HG03520 (cell line): ENCODE measurements around the gene ARHGEF12.
"Not testable (repeated sequence)": the region's sequence is repeated elsewhere in the genome, so short reads cannot be mapped to it uniquely, and the experiment has no call there.

Experiments
- ATAC-seq: cut with Tn5 transposase; IDR thresholded peaks from one replicate; pipeline ENCODE4 v1.9.1; 2021; ENCODE audit warnings: mild to moderate bottlenecking, moderate library complexity; ENCODE audit not compliant: unreplicated experiment

Gene ARHGEF12

DNA sequence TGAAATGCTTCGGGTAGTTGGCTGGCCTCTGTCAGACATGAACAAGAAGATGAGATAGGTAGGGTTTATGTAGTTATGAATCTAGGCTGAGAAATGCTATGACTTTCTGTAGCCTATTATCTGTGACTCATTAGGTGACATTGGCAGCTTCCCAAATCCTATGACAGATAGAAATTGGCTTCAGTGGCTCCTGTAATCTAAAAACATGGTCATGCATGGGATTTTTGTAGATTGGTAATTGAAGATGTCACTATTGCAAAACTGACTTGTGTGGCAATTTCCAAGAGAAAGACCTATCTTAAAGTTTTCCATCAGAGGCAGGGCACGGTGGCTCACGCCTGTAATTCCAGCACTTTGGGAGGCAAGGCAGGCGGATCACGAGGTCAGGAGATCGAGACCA is 145.9 kb downstream of the ARHGEF12 start:
- ATAC-seq: no peak

DNA sequence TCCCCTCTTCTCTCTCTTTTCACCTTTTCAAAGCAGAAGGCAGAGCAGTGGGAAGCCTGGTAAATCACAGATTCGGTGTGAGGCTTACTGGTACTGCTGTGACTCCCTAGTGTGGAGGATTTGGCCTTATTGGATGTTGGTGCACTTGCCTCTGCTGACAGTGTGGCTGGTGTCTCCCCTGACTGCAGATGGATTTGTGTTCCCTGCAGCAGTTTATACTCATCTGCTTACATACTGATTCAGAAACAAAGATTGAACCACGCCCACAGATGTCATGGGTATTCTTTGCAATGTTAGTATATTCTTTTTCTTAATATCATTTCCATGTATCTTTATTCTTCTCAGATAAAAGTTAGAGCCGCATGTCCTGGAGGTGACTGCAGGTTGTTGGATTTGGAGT is 148.5 kb downstream of the ARHGEF12 start:
- no peak for ATAC-seq

DNA sequence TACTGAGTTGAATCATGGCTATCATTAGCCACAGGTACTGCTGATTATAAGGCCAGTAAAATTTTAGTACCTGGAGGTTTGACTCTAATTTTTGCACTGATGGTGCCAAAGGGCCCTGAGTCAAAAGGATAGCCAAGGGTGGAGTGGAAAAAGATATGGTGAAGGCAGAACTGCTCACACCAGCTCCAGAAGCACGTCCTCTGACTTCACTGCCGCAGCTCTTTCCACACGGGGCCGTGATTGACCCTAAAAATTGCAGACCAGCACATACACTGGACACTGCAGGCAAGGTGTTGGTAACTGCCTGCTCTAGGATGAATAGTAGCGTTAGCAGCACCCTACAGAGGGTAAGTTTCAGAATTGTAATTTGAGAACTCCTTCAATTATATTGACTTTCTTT is 149.9 kb downstream of the ARHGEF12 start:
- ATAC-seq: no peak

DNA sequence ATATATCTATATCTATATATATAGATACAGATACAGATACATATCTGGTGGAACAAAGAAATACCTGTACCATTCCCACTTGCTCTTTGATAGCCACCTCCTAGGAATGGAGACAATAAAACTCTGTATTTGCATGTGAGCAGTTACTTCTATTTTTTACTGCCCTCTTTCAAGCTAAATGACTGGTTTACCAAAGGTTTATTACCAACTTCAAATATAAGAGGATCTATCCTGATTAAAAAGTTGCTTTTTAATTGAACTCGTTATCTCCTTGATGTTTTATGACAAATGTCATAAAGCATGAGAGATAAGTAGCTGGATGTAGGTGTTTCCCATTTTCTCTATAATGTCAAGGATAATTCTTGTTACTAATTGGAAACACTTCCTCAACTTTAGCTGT is 153.6 kb downstream of the ARHGEF12 start:
- ATAC-seq: no peak

DNA sequence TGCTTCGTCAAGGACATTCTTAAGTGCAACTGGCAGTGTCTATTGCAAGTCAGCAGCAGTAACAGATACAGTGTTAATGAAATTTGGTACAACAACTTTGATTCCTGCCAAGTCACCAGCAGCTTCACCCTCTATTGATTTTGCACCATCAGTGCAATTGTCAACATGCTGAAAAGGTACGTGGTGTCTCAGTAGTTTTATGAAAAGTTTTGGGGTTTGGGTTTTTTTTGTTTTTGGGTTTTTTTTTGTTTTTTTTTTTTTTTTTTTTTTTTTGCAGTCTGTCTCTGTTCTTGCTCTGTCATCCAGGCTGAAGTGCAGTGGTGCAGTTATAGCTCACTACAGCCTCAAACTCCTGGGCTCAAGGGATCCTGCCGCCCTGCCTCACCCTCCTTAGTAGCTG is 156.3 kb downstream of the ARHGEF12 start:
- ATAC-seq: no peak

DNA sequence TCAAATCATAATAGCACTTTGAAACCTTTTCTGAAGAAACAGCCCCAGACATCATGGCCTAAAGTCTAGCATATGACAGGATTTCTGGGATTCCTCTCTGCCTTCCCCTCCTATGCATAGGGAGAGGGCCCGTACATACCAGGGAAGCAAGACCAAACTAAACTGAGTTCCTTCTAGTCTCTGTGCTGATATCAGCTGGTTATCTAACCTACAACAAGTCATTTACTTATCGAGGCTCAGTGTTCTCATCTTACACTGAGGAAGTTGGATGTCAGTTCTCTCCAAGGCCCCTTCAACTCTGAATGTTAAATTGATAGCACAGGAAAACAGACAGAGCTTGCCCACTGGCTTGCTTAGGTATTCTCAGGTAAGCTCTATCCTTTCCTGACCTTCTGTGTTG is 158.4 kb downstream of the ARHGEF12 start:
- ATAC-seq: no peak

GRCh38 chr11:120499088-120499487 is 162.9 kb downstream of the ARHGEF12 start:
- no peak for ATAC-seq

DNA sequence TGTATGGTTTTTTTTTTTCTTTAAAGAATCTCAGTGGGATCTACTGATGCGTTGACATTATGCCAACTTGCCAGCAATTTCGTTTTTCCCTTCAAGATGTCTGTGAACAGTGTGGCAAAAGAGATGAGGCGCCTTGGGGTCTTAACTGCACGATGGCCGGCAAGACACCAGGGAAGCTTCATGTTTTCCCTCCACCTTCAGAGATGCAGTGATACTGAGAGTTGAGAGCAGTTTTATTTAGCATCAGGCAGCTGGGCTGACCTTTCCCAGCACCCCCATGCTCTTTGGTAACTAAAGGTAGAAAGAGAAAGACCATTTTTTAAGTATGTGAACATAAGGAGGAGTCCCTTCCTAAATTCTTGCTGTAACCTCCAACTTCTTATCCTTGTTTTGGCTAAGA is 163.6 kb downstream of the ARHGEF12 start:
- ATAC-seq: no peak

DNA sequence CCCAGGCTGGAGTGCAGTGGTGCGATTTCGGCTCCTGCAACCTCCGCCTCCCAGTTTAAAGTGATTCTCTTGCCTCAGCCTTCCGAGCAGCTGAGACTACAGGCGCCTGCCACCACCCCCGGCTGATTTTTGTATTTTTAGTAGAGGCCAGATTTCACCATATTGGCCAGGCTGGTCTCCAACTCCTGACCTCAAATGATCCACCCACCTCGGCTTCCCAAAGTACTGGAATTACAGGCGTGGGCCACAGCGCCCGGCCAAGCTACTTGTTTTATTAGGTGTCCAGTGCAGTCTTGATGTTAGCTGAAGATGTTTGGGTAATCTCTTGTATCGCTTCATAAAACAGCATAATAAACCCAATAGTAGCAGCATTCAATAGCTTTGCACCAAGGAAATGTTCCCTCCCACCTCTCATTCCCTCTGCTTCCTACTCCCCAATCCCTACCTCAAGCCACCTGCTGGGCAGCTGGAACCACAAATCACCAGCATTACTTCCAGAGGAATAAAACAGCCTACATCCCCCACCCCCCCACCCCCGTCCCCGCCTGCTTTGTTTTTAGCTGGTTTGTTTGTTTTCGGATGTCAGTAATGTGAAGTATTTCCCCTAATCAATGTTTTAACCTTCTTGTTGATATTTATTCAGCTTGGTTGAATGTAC is 164.3 kb downstream of the ARHGEF12 start:
- ATAC-seq: no peak

DNA sequence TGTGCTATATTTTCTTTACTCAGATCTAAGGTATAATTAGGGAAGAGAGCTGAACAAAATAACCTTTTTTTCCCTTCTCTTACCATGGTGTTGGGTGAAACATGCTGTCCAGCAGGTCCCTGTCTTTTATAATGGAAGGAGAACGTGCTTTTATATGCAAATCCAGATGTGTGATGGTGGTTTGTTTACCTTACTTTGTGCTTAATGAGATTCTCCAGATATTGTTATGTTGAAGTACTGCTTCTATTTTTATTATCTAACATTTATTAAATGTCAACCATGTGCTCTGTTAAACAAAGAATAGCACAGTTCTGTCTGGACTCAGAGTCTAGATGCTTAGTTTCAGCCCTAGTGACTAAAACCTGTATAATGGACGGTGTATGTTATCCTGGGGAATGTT is 165.2 kb downstream of the ARHGEF12 start:
- no peak for ATAC-seq

- no peak for ATAC-seq
These were observed 166.0 kb downstream of the ARHGEF12 start for GRCh38 chr11:120501976-120502755.

- ATAC-seq: not testable (repeated sequence)
These were observed 167.3 kb downstream of the ARHGEF12 start for GRCh38 chr11:120503529-120503928.

DNA sequence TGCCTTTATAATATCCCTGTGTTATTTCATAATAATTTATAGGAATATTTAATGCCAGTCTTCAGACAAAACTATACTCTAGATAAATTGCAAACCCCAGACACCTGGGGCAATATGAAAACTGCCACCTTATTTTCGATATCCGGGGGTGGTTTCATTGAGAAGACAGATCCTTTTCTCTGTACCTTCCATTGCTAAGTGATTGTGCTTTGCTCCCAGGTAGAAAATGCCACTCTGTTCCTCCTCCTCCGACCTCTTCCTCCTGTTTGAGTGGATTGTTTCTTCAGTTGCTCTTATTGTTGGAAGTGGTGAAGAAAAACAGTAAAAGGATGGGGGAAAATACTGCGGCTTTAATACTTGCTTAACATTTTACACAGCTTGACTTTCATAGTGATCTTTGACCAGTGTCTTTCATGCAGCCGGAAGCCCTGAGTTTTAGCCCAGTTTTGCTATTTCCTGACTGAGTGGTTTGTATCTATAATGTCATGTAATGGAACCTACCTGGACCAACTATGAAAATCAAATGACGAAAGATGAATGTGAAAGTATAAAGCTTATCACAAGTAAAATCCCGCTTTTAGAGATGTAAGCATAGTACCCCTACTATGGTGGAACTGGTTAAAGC is 169.7 kb downstream of the ARHGEF12 start:
- no peak for ATAC-seq

DNA sequence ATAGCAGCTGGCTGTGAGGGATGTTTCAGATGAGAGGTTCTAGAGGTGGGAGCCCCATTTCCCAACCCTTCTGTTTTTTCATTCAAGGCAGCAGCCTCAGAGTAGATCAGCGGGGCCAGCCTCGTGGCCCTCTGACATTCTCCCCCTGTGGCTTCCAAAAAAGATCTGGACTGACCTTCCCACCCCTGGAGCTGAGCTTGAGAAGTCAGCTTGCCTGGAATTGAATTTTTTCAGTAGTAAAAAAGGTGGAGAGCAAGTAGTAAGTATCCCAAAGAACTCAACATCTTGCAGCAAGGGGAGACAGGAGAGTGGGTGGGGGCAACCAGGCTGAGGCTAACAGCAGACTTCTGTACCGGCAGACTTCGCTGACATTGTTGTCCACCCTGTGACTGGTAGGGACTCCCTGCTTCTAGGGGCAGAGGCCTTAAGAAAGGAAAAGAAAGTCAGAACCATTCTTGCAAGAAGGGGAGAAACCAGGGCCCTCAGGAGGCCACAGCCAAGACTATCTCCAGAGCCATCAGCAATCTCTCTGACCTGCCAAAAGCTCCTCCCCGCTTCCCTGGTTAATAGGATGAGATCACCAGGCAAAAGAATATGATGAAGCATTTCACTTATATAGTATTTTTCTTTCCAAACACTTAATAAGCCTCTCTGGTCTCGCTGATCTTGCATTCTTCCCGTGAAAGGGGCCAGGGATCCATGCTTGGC is 173.3 kb downstream of the ARHGEF12 start:
- no peak for ATAC-seq

- ATAC-seq: no peak
These were observed 174.3 kb downstream of the ARHGEF12 start for GRCh38 chr11:120510406-120511115.

GRCh38 chr11:120511116-120511819 is 175.1 kb downstream of the ARHGEF12 start, which contains the start of gene GRIK4:
TSS of gene GRIK4 (plus strand) at chr11:120511748. CDS start at chr11:120660319, 148,571 bp downstream.
- ATAC-seq: peak; percentile 79

DNA sequence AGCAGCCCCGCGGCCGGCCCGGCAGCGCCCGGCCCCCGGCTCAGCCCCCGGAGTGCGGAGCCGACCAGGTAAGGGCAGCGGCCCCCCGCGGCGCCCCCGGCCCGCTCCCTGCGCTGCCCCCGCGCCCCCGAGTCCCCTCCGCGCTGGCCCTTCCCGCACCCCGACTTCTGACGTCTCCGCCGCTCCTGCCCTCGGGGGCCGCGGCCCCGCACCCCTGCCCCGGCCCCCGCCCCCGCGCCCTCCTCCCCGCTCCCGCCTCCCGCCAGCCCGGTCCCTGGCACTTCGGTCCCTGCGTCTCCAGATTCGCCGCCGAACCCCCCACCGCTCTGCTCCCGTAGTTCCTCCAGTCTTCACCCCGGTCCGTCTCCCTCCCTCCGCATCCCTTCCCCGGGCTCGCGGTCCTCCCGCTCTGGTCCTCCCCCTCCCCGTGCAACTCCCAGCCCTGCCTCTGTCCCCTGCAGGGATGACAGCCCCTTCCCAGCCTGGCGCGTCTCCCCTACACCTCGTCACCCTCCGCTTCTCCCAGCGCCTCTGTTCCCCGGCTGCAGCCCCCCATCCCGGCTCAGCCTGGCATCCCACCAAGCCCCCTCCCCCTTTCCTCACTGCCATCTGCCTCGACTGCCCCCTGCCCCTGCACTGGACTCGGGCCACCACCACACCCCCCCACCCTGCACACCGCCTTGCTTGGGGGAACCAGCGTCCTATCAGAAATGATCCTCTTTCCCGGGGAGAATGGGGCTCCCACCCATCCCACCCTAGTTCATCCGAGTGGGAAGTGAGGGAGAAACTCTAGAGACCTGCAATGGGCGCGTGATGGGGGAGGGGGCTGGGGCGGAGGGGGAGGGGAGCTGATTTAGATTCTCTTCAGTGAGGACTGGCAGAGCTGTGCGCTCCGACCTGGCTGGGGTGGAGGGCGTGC is 175.9 kb downstream of the ARHGEF12 start:
- ATAC-seq: no peak

DNA sequence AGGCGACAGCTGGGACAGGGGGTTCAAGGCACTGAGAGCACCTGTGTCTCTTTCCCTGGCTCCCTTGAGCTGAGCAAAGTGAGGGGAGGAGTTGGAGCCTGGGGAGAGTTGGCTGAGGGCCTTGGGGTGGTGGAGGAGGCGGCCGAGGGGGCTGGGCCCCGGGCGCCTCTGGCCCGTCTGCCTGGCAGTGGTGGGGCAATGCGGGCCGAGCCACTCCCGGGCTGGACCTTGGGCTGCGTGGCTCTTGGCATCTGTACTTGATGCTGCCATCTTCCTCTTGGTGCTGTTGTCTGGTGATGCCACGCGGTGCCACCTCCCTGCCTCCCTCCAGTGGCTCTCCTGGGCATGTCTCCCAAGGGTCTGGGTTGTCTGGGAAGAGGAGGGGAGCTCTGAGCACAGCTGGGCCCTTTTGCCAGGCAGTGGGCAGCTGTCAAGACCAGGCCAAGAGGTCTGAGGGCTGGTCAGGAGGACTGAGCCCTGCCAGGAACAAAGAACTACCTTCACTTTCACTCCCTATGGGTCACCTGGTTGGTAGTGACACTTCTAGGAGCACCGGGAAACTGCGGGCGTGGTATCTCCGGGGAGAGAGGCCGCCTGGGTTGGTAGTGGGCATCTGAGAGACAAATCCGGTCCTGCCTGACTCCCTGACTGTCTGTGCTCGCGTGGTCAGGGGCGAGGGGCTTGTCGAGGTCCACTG is 176.7 kb downstream of the ARHGEF12 start:
- ATAC-seq: no peak
